ENCODE measurements around the gene SKIC2.
"Not testable (repeated sequence)": the region's sequence is repeated elsewhere in the genome, so short reads cannot be mapped to it uniquely, and the experiment has no call there.

Gene SKIC2

GRCh38 chr6:32004864-32005537 is 46.0 kb downstream of the SKIC2 start:
- not testable (repeated sequence) for H3K27me3 ChIP-seq (ENCODE audit: control insufficient read depth, insufficient read depth, low read length); H3K4me1 ChIP-seq (ENCODE audit: control insufficient read depth, insufficient read depth, low read length); H3K27ac ChIP-seq (ENCODE audit: low read length); H3K9me3 ChIP-seq (ENCODE audit: control insufficient read depth, insufficient read depth, low read length); H3K4me3 ChIP-seq (ENCODE audit: low read length); H3K36me3 ChIP-seq (ENCODE audit: control insufficient read depth, insufficient read depth, low read length); DNase-seq (ENCODE audit: low read depth, low spot score)
- no CpG with 5 or more reads among the region's 13 CpGs for WGBS (ENCODE audit: insufficient coverage, insufficient read length)

GRCh38 chr6:32005538-32005880 is 46.5 kb downstream of the SKIC2 start:
- not testable (repeated sequence) for H3K27ac ChIP-seq (ENCODE audit: low read length); H3K9me3 ChIP-seq (ENCODE audit: control insufficient read depth, insufficient read depth, low read length); DNase-seq (ENCODE audit: low read depth, low spot score); H3K4me3 ChIP-seq (ENCODE audit: low read length); H3K4me1 ChIP-seq (ENCODE audit: control insufficient read depth, insufficient read depth, low read length); H3K36me3 ChIP-seq (ENCODE audit: control insufficient read depth, insufficient read depth, low read length); H3K27me3 ChIP-seq (ENCODE audit: control insufficient read depth, insufficient read depth, low read length)
- WGBS (ENCODE audit: insufficient coverage, insufficient read length) = no CpG with 5 or more reads among the region's 9 CpGs

DNA sequence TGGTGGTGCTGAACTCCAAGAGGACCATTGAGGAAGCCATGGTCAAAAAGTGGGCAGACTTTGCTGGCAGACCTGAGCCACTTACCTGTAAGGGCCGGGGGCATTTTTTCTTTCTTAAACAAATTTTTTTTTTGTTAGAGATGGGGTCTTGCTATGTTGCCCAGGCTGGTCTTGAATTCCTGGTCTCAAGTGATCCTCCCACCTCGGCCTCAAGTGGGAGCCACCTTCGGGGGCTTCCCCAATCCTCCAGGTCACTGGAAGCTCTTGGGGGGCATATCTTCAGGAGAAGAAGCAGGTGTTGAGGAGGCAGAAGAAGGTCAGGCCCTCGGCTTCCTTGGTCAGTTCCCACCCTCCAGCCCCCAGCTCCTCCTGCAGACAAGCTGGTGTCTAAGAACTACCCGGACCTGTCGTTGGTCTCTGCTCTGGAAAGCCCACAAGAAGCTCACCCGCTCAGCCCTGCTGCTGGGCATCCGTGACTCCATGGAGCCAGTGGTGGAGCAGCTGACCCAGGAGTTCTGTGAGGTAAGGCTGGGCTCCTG is 47.1 kb downstream of the SKIC2 start:
- H3K27me3 ChIP-seq (ENCODE audit: control insufficient read depth, insufficient read depth, low read length); H3K9me3 ChIP-seq (ENCODE audit: control insufficient read depth, insufficient read depth, low read length); H3K27ac ChIP-seq (ENCODE audit: low read length); DNase-seq (ENCODE audit: low read depth, low spot score); H3K4me1 ChIP-seq (ENCODE audit: control insufficient read depth, insufficient read depth, low read length); H3K36me3 ChIP-seq (ENCODE audit: control insufficient read depth, insufficient read depth, low read length); H3K4me3 ChIP-seq (ENCODE audit: low read length): not testable (repeated sequence)
- no CpG with 5 or more reads among the region's 8 CpGs for WGBS (ENCODE audit: insufficient coverage, insufficient read length)

DNA sequence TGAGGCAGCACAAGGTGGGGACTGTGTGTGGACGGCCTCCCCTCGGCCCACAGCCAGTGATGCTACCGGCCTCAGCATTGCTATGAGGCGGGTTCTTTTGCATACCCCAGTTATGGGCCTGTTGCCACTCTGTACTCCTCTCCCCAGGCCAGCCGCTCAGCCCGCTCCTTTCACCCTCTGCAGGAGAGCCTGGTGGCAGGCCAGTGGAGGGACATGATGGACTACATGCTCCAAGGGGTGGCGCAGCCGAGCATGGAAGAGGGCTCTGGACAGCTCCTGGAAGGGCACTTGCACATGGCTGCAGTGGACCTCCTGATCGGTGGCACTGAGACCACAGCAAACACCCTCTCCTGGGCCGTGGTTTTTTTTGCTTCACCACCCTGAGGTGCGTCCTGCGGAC is 48.1 kb downstream of the SKIC2 start:
- H3K27me3 ChIP-seq (ENCODE audit: control insufficient read depth, insufficient read depth, low read length); H3K4me1 ChIP-seq (ENCODE audit: control insufficient read depth, insufficient read depth, low read length); H3K9me3 ChIP-seq (ENCODE audit: control insufficient read depth, insufficient read depth, low read length); H3K27ac ChIP-seq (ENCODE audit: low read length); H3K36me3 ChIP-seq (ENCODE audit: control insufficient read depth, insufficient read depth, low read length); DNase-seq (ENCODE audit: low read depth, low spot score); H3K4me3 ChIP-seq (ENCODE audit: low read length): not testable (repeated sequence)
- no CpG with 5 or more reads among the region's 12 CpGs for WGBS (ENCODE audit: insufficient coverage, insufficient read length)

GRCh38 chr6:32008037-32008436 is 49.1 kb downstream of the SKIC2 start:
- H3K27ac ChIP-seq (ENCODE audit: low read length); H3K4me3 ChIP-seq (ENCODE audit: low read length); H3K27me3 ChIP-seq (ENCODE audit: control insufficient read depth, insufficient read depth, low read length); H3K36me3 ChIP-seq (ENCODE audit: control insufficient read depth, insufficient read depth, low read length); DNase-seq (ENCODE audit: low read depth, low spot score); H3K4me1 ChIP-seq (ENCODE audit: control insufficient read depth, insufficient read depth, low read length); H3K9me3 ChIP-seq (ENCODE audit: control insufficient read depth, insufficient read depth, low read length): not testable (repeated sequence)
- WGBS (ENCODE audit: insufficient coverage, insufficient read length) = no CpG with 5 or more reads among the region's 24 CpGs

DNA sequence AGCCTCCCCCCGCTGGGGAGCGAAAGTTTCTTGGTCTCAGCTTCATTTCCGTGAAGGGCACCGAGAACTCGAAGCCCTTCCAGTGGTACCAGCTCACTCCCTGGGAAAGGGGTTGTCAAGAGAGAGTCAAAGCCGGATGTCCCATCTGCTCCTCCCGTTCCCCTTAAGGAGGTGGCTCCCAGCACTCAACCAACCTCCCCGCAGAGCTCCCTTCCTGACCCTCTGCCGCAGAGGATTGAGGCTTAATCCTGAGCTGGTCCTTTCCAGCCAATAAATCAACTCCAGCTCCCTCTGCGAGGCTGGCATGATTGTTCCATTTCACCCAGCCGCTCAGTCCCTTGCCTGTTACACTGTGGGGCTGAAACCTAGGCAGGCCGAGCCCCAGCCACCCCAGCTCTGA is 49.6 kb downstream of the SKIC2 start:
- no CpG with 5 or more reads among the region's 12 CpGs for WGBS (ENCODE audit: insufficient coverage, insufficient read length)
- not testable (repeated sequence) for H3K27me3 ChIP-seq (ENCODE audit: control insufficient read depth, insufficient read depth, low read length); H3K36me3 ChIP-seq (ENCODE audit: control insufficient read depth, insufficient read depth, low read length); H3K4me1 ChIP-seq (ENCODE audit: control insufficient read depth, insufficient read depth, low read length); H3K9me3 ChIP-seq (ENCODE audit: control insufficient read depth, insufficient read depth, low read length); H3K27ac ChIP-seq (ENCODE audit: low read length); H3K4me3 ChIP-seq (ENCODE audit: low read length); DNase-seq (ENCODE audit: low read depth, low spot score)

DNA sequence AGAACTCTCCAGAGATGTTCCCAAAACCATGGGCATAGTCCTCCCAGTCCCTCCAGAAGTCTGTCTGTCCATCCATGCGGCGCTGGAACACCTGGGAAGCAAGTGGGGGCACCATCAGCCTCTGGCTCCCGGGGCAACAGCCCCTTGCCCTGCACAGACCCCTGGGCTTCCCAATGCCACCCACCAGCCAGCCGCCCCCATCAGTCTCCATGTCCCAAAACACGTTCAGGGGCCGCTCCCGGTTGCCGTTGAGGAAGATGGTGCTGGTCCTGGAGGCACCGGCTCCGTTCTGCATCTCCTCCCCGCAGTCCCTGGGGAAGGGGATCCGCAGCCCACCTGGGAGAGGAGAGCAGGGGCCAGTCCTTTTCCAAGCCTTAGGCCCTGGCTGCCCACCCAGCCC is 50.6 kb downstream of the SKIC2 start:
- WGBS (ENCODE audit: insufficient coverage, insufficient read length) = no CpG with 5 or more reads among the region's 12 CpGs
- not testable (repeated sequence) for DNase-seq (ENCODE audit: low read depth, low spot score); H3K4me1 ChIP-seq (ENCODE audit: control insufficient read depth, insufficient read depth, low read length); H3K27me3 ChIP-seq (ENCODE audit: control insufficient read depth, insufficient read depth, low read length); H3K27ac ChIP-seq (ENCODE audit: low read length); H3K9me3 ChIP-seq (ENCODE audit: control insufficient read depth, insufficient read depth, low read length); H3K36me3 ChIP-seq (ENCODE audit: control insufficient read depth, insufficient read depth, low read length); H3K4me3 ChIP-seq (ENCODE audit: low read length)

DNA sequence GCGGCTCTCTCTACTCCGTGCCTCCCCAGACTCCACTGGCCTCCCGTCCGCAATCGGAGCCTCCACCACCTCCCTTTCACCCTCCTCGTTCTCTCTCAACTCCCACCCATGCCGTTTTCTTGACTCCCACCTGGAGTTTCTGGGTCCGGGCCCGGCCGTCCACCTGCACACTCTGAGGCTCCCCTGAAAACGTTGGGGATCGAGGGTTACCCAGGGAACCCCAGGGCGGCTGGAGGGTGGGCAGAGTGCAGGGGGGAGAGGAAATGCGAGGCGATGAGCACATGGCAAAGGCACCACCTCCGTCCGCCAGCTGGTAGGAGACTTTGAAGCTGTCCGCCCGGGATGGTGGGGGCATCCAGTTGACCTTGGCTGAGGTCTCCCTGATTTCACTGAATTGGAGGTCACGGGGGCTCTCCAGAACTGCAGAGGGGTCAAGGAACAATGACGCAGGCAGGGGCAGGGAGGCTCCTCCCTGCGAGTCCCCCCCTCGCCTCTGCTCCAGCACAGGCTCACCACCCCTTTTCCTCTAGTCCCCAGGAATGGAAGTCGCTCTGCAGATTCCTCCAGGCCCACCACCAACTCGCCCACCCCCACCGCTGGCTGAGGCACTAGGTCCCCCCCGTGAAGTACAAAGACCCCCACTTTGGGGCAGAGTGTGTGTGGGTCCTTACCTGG is 52.0 kb downstream of the SKIC2 start:
- not testable (repeated sequence) for DNase-seq (ENCODE audit: low read depth, low spot score); H3K4me1 ChIP-seq (ENCODE audit: control insufficient read depth, insufficient read depth, low read length); H3K36me3 ChIP-seq (ENCODE audit: control insufficient read depth, insufficient read depth, low read length); H3K4me3 ChIP-seq (ENCODE audit: low read length); H3K27ac ChIP-seq (ENCODE audit: low read length); H3K9me3 ChIP-seq (ENCODE audit: control insufficient read depth, insufficient read depth, low read length); H3K27me3 ChIP-seq (ENCODE audit: control insufficient read depth, insufficient read depth, low read length)
- WGBS (ENCODE audit: insufficient coverage, insufficient read length) = no CpG with 5 or more reads among the region's 27 CpGs

DNA sequence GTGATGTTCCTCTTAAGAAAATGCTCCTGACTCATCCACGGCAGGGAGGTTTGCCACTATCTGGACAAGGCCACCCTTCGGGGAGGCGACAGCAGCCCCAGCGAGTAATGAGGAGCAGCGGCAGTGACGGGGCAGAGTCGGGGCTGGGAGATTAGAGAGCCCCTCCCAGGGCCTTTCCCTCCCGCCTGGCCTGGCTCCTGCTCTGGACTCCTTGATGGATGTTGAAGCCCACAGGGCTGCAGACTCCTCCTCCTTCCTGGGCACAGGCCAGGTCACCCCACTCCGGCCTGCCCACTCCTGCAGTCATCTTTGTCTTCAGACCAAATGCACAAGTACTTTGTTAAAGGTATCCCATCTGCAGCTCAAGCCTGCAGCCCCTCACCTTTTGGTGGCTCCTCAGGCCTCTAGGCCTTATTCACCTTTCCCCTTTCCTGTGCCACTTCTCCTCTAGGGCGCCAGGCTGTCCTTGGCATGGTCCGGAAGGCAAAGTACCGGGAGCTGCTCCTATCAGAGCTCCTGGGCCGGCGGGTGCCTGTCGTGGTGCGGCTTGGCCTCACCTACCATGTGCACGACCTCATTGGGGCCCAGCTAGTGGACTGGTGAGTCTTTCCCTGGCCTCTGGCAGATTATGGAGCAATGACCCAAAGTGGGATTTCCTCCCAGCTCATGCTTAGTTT is 54.1 kb downstream of the SKIC2 start:
- not testable (repeated sequence) for H3K27me3 ChIP-seq (ENCODE audit: control insufficient read depth, insufficient read depth, low read length); H3K4me1 ChIP-seq (ENCODE audit: control insufficient read depth, insufficient read depth, low read length); H3K9me3 ChIP-seq (ENCODE audit: control insufficient read depth, insufficient read depth, low read length); DNase-seq (ENCODE audit: low read depth, low spot score); H3K4me3 ChIP-seq (ENCODE audit: low read length); H3K36me3 ChIP-seq (ENCODE audit: control insufficient read depth, insufficient read depth, low read length); H3K27ac ChIP-seq (ENCODE audit: low read length)
- no CpG with 5 or more reads among the region's 17 CpGs for WGBS (ENCODE audit: insufficient coverage, insufficient read length)

- DNase-seq (ENCODE audit: low read depth, low spot score); H3K27me3 ChIP-seq (ENCODE audit: control insufficient read depth, insufficient read depth, low read length); H3K36me3 ChIP-seq (ENCODE audit: control insufficient read depth, insufficient read depth, low read length); H3K4me1 ChIP-seq (ENCODE audit: control insufficient read depth, insufficient read depth, low read length); H3K4me3 ChIP-seq (ENCODE audit: low read length); H3K9me3 ChIP-seq (ENCODE audit: control insufficient read depth, insufficient read depth, low read length); H3K27ac ChIP-seq (ENCODE audit: low read length): not testable (repeated sequence)
- no CpG with 5 or more reads among the region's 5 CpGs for WGBS (ENCODE audit: insufficient coverage, insufficient read length)
Observed at GRCh38 chr6:32013738-32014137, 54.8 kb downstream of the SKIC2 start.

Measured in iPS DF 6.9 (cell line).